HEK293T (cell line): ENCODE data around the gene LGALS7.

Source experiments
- ARNT ChIP-seq: fragments of 450-650 bp; IDR thresholded peaks from 2 replicates; pipeline ENCODE4 v1.6.1; 2017; ENCODE audit warnings: mild to moderate bottlenecking
- BHLHE40 ChIP-seq: fragments of 450-650 bp; IDR thresholded peaks from 2 replicates; pipeline ENCODE4 v1.6.1; 2016; ENCODE audit warnings: mild to moderate bottlenecking, moderate library complexity, borderline replicate concordance
- FOXA1 ChIP-seq: fragments of 450-650 bp; IDR thresholded peaks from 2 replicates; pipeline ENCODE4 v1.6.1; 2016; ENCODE audit warnings: mild to moderate bottlenecking
- FOXM1 ChIP-seq: fragments of 450-650 bp; IDR thresholded peaks from 2 replicates; pipeline ENCODE4 v1.6.1; 2017; ENCODE audit warnings: mild to moderate bottlenecking, borderline replicate concordance
- SUZ12 ChIP-seq: fragments of 450-650 bp; IDR thresholded peaks from 2 replicates; pipeline ENCODE4 v1.6.1; 2016; ENCODE audit warnings: mild to moderate bottlenecking

DNA sequence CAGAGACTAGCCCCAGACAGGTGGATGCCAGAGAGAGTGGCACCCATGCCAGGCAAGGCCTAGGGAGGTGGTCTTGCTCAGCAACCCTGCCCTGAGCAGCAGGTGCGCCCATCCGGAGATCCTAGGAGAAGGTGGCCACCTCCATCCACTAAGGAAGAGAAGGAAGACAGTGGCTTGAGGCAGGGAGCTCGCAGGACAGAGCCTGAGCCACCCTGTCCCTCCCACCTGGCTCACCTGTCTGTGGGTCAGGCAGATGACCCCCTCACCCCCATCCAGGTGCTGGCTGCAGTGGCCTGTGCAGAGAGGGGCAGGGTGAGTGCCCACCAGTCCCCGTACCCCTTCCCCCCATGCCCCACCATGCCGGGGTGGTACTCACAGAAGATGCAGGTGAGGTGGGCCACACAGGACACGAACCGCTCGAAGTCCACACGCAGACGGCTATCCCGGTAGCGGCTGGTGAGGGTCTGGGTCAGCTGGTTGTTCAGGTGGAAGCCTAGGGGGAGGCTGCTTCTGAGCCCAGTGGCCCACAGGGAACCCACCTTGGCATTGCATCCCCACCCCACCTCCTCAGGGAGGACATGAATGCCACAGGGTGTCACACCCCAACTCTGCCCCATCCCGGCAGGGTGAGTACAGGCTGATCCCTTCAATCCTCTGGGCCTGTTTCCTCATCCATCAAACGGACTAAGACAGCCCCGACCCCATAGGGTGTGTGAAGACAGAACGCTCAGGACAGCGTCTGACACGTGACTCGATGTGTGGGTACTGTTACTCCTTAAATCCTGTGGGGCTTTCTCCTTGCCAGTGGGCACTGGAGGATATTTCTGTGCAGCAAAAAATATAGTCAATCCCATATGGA lies 42.4 kb downstream of the LGALS7 start:
- TF ChIP-seq SUZ12: no peak
- TF ChIP-seq FOXA1: no peak
- no peak for TF ChIP-seq ARNT
- TF ChIP-seq BHLHE40: no peak
- no peak for TF ChIP-seq FOXM1
